HPDE6-E6E7 (cell line): ENCODE results near the gene GRID2.
"Not testable (repeated sequence)": the region's sequence is repeated elsewhere in the genome, so short reads cannot be mapped to it uniquely, and the experiment has no call there.

Experiments
- DNase-seq: peaks from one replicate; pipeline ENCODE4 v3.0.0; 2011; ENCODE audit warnings: missing footprints; ENCODE audit errors: extremely low spot score

GRID2 gene

DNA sequence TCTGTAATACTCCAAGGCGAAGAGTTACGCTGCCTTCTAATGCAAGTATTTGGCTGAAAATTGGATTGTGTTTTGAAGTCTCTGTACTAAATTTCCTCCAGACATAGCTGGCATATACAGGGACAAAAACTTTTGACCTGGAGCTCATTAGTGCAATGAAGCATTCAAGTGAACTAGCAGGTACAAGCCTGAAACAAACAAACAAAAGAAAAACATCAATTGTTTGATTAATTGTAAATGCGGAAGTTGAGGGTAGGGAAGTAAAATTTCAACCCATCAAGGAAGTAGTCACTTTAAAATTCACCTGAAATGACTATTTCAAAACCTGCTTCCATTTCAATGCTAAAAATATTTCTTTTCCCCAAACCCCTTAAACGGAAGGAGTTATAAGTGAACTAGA is 1008.5 kb downstream of the GRID2 start:
- DNase-seq = no peak

DNA sequence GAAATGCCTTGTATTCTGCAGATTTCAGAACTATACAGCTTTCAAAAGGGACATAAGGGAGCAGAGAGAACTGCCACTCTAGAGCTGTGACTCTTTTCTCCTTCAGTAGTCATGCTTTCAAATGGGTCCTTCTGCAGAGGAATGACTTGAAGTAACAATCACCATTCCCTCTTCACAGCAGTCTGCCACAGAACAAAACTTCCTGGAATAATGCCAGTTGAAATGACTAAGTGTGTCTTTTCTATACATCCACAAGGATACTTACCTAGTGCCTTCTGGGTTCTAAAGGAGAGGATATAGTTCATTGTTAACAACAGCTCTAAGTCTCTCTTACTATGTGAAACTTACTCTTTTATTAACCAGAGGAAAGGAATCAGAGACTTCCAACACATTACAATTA is 1009.4 kb downstream of the GRID2 start:
- no peak for DNase-seq

DNA sequence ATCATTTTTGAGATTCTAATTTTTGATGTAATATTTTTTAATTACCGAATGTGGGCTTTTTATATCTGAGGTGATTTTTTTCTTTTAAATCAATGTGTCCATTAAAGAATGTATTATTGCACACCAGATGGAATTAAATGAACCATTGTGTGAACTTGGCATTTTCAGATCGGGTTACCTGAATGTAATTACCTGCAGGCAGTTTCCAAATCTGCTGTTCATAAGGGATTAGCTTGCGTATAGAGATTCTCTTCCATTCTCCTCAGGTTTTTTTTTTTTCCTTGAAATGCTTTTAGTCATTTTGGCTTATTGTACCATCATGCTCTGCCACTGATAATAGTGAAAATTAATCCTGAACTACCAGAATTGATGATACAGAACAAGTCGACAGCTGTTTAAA is 1013.3 kb downstream of the GRID2 start:
- no peak for DNase-seq

DNA sequence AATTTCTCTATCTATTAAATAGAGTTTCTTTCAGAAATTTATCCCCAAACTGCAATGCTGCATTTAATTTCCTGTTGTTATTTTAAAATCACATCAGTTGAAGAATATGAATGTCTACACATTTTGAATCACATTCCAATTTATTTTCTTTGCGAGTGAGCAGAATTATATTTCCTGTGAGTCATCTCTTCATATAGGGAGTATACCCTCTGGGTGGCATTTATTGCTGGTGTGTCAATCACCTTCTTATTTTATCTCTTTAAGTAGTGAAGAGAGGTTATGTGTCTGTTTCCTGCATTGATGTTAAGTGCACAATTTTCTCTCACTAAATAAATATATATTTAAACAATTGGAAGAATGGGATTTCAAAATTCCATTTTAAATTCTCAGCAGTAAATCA is 1013.8 kb downstream of the GRID2 start:
- no peak for DNase-seq

DNA sequence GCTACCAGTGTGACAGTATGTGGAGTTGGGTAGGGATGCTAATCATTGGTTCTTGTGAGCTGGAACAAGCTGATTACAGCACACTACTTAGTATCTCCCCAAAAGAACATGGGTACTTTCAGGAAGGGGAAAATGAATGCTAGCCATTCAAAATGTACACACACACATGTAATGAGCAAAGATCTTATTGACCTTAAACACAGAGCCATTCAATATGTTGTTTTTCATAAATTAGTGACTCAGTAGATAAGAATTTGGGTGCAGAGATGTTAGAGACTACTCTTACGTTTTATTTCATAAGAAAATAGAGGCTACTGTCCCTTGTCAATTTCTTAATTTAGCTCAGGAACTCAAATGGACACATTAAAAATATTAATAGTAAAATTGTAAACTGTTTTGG is 1015.3 kb downstream of the GRID2 start:
- DNase-seq = no peak

DNA sequence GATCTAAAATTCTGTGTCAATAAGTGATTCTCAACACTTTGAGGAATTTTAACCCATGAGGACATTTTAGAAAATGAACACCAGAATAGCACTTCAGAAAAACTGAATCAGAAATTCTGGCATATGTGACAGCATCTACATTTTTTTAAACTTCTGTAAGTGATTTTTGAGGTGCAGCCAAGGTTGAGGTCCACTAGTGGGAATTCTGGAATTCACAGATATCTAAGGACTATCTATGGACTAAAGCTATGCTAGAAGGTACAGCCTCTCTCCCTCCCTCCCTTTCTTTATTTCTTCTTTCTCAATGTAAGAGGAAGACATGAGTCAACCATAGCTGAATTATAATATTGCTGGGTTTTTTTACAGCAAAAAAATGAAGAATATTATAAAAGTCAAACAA is 1016.6 kb downstream of the GRID2 start:
- no peak for DNase-seq

DNA sequence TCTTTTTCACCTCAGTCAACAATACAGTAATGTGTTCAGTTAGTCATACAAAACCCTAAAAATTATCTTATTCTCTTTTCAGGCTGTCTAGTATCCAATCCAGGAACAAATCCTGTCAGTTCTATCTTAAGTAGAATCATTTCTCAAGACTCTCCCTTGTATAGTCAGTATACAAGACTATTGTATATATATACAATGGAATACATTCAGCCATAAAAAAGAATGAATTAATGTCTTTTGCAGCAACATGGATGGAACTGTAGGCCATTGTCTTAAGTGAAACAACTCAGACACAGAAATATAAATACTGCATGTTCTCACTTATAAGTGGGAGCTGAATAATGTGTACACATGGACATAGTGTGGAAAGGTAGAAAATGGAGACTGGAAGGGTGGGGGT is 1023.6 kb downstream of the GRID2 start:
- DNase-seq = no peak

DNA sequence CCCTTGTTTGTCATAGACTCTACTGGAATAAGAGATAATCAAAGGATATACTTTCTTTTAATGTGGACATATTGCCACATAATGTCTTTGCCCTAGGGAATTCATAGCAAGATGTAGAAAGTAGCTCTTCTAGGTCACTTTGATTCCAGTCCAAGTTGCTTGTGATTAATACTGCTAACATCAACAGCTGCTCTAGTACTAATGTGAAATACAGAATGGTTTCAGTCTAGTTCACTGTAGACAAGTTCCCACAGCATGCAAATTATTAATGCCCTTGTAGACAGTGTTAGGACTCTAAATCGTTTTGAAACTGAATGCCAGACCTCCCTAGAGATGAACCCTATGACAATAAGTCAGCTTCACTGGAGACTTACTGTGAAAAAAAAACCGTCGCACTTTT is 1030.2 kb downstream of the GRID2 start:
- DNase-seq = no peak

DNA sequence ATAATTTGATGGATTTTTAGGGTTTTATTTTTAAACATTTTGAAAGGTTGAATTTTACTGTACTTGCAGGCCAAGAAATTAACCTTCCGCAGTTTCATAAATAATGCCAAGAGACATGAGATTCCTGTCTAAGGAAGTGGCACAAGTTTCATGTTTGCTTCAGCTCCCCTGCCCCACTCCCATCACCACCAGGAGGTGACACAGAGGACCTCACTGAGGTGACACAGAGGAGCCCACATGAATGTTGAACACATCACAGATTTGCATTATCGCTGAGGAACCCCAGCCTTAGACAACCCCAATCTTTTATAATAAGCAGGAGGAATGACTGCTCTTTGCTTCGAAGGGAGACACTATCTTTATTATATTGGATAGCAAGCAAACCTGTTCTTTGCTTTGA is 1033.4 kb downstream of the GRID2 start:
- no peak for DNase-seq

DNA sequence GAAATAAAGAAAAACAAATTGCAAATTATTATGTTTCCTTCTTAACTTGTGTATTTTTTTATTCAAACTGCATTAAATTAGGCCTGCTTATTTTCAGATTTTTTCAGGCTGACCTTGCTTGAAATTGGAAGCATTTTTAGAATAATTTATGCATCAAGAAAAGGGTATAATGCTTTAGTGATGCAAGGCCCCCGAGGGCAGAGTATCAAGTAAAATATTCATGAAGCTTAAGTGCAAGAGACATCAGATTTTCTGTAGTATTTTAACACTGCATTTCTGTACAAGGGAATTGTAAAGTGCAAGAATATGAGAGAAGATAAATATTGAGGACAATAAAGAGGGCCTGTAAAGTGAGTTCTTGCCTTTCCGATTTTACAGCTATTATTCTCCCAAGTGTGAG is 1039.0 kb downstream of the GRID2 start:
- DNase-seq = no peak

DNA sequence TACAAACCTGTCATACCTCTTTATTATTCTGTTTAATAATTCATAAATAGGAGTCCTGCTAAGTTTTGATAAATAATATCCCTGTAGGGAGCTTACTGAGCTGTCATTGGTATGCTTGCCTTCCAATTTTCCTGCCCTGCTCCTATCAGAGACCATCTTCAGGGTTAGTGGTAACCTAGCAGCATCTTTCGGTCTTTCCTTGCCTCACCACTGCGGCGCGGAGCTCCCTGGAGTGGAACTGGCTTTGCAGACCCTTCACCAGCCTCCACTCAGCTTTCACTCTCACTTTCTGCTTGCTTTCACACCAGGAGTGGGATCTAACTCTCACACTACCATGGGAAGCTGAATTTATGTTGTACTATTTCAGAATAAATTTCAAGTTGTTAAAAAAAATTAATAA is 1043.1 kb downstream of the GRID2 start:
- DNase-seq = no peak

DNA sequence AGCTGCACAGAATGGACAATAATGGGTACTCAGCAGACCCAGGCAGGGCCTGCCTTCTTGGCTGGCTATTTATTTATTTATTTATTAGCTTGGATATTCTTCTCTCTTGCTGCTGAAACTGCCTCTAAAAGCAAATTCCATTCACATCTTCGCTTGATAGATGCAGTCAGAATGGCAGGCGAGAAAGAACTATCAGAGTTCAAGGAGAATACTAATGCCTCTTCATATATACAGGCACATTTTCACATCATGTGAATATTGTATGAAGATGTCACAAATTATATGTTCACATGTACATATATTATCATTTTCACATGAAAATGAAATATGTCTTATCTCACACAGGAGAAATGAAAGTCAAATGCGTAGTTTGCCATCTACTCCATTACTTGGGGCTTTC is 1045.1 kb downstream of the GRID2 start:
- DNase-seq = no peak

DNA sequence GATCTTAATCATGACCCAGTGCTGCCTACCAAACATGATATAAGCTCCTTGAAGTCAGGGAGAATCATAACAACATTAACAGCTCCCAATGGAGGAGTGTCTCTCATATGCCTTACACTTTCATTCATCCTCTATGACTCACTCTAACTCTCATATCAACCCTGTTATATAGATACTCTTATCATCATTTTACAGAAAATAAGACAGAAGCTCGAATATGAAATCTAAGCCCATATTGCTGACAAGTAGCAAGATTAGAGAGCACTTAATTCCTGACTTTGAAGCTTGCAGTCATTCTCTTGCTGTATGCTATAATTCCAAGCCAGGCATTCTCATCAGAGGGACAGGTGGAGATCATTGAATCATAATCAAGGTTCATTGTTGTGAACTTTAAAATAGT is 1048.1 kb downstream of the GRID2 start:
- DNase-seq = no peak

DNA sequence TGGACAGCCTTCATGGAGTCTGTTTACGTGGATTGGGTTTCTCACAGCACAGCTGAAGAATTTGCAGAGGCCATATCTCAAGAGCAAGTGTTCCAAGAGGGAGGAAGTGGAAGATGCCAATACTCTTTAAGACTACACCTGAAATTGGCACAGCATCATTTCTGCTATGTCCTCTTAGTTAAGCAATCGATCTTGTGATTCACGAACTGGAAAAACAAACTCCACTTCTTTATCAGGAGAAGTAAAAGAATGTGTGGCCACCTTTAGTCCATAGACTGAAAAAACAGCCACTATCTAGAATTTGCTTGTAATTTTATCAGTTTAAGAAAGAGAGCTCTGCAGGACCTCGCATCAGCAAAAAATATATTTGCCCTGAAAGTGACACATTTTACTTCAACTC is 1051.6 kb downstream of the GRID2 start:
- no peak for DNase-seq

DNA sequence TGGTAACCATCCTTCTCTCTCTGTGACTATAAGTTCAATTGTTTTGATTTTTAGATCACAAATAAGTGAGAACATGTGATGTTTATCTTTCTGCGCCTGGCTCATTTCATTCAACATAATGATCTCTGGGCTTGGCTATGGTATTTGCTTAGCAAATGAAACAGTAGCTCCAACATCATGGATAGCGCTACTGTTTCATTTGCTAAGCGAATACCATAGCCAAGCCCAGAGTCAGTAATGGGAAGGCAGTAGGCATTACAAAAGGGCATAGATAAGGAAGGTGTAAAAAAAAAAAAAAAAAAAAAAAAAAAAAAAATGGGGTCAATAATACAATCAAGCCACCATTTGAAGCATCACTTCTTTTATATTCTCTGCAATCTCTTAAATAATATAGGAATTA is 1055.8 kb downstream of the GRID2 start:
- no peak for DNase-seq

DNA sequence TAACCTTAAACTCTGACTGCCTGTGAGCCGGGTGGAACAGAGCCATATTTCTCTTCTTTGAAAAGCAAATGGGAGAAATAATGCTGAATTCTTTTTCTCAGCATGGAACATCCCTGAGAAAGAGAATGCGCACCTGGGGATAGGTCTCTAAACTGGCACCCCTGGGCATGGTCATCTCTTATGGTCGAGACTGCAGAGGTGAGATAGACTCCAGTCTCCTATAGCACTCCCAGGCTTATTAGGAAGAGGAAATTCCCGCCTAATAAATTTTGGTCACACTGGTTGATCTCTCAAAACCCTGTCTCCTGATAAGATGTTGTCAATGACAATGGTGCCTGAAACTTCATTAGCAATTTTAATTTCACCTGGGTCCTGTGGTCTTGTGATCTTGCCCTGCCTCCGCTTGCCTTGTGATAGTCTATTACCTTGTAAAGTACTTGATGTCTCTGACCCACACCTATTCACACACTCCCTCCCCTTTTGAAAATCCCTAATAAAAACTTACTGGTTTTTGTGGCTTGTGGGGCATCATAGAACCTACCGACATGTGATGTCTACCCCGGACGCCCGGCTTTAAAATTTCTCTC is 1062.5 kb downstream of the GRID2 start:
- DNase-seq = not testable (repeated sequence)

DNA sequence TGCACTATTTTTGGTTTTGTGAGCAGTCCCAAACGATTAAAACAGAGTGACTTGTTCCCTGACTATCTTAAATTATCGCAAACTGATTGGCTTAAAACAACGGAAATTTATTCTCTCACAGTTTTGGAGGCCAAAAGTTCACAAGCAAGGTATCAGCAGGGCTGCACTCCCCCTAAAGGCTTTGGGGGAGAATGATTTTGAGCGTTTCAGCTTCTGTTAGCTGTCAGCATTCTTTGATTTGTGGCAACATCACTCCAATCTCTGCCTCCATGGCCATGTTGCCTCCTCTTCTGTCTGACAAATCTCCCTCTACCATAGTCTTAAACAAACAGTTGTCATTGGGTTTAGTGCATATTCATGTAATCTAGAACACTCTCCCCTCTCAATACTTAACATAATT is 1065.2 kb downstream of the GRID2 start:
- no peak for DNase-seq

DNA sequence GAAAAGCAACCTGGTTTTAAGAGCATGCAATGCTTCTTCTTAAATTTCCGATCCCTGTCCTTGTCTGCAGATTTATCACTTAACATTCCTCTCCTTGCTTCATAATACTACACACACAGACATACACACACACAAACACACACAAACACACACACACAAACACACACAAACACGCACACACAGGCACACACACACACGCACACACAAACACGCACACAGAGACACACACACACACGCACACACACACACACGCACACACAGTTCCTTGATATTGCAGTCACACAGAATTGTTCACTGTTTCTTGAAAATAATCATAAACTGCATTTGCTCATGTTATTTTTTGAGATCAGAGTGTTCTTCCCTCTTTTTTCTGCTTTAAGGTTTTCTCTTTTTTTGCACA is 1066.5 kb downstream of the GRID2 start:
- no peak for DNase-seq

DNA sequence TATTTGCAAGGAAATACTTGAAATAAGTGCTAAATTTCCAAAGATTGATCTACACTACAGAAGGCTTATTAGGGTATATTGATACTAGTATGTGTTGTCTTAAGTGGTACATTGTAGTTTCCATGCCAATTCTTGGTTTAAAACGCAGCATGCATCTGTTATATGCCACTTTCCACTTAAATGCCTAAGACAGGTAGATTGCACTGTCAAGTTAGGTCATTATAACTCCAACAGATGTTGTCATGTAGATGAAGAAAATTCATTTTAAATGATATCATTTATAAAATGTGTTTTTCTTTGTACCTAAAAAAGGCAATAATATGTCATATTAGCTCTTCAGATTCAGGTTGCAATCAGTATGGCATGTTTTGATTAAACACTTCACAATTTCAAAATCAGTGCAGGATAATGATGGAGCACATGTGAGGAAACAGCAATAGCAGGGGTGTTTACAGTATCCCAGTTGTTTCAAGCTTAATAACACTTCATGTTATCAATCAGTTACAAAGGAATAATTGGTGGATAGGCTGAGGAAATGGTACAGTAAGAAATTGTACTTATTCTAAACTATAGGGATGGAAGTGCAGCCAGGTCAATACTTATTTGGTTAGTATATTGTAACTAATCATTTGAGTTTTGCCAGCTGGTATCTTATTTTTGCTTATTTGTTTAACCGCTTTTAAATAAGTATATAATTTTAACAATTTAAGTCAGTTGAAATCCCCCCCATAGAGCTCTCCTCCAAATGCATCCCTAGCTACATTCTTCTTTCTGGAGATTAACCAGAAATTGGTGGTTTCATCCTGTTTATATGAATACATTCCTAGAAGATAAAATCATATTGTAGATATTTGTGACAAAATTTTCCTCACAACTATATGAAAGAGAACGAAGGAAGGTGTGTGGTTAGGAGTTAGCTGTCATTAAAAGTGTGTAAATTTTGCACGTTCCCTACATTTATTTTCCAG is 1070.4 kb downstream of the GRID2 start:
- DNase-seq = no peak

DNA sequence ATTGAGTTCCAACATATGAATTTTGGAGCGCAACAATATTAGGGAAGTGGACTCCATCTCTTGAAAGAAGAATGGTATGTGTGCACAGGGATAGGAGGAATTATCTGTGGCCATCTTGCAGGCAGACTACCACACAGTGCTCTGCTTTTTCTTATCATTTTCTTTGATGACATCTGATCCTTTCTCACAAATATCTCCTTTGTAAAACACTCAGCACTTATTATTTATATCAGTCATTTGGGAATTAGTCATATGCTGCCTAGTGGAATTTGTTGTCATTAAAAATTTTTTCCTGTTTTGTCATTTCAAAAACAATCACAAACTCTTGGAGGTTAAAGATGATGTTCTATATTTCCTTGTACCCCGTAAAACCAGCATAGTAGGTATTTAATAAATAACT is 1080.5 kb downstream of the GRID2 start:
- no peak for DNase-seq

DNA sequence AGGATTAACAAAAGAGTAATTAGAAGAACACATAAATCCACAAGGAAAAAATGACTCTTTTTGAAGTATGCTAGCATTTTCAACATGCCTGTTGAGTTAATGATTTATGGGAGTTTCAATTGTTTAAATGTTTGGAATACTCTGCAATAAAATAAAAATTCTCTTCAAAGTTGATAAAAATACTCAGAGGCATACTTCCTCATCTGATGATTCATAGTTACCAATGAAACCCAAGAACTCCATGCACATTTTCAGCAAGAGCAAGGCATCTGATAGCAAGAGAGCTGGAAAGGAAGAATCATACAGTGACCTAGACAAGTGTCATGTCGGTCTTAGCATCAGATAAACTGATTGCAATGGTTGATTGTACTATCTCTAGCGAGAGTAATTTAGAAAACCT is 1081.1 kb downstream of the GRID2 start:
- DNase-seq = no peak

DNA sequence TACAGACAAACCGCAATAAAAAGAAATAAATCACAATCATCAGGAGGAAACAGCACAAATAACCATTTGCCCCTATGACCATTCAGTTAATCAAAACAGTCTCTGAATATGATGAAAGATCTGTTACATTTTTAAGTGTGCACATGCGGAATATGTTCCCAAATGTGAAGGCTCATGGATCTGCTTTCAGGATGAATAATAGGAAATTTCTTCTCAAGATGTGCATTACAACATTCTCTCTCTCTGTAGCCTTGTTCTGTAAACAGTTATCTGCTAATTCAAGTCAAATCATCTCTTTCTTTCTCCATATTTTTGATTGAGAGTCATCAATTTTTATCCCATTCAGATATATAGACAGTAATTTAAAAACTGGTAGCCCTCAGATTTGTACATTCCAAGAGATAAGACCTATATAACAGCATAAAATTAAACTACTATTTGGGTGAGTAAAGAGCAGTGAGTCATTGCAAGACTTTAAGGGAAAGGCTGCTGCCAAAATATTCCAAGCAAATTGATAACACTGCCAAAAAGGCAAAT is 1090.8 kb downstream of the GRID2 start:
- DNase-seq = no peak

DNA sequence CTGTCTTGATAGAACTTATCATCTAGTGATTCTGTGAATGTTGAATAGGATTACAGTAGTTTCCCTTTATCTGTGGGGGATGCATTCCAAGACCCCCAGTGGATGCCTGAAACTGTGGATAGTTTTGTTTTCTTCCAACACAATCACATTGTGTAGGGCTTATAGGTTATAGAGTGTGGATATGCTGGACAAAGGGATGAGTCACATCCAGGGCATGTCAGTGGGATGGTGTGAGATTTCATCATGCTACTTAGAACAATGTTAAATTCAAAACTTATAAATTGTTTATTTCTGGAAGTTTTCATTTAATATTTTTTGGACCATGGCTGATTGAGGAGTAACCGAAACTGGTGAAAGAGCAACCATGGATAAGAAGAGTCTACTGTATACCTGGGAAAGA is 1092.5 kb downstream of the GRID2 start:
- peak; percentile 14 for DNase-seq
